GM19463 (cell line): Measurements from ENCODE around the gene CHRND.

Experiments used
- ATAC-seq: cut with Tn5 transposase; IDR thresholded peaks from one replicate; pipeline ENCODE4 v1.9.1; 2021; ENCODE audit warnings: mild to moderate bottlenecking, moderate library complexity; ENCODE audit not compliant: unreplicated experiment

CHRND gene

GRCh38 chr2:232502911-232503808 lies 22.8 kb upstream of the CHRND start:
- no peak for ATAC-seq

GRCh38 chr2:232503809-232504323 lies 22.1 kb upstream of the CHRND start:
- no peak for ATAC-seq

- ATAC-seq, result no peak
These were observed 21.5 kb upstream of the CHRND start for GRCh38 chr2:232504438-232504837.

- ATAC-seq, result no peak
These were observed 20.1 kb upstream of the CHRND start for GRCh38 chr2:232505856-232506255.

DNA sequence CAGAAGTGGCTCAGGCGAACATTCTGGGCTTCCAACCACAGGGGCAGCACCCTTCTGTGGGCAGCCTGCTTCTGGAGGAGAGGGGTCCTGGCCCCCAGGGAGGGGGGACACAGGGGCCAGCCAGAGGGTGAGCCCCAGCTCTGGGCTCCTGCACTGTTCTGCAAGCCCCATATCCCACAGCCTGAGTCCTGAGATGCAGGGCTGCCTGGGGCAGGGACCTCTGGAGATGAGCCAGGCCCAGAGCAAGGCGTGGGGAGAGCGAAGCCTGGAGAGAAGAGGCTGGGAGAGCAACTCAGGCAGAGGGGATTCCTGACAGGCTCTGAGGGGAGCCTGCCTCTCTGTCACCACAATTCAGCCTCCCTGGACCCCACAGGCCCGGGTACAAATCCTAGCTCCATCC lies 19.3 kb upstream of the CHRND start:
- ATAC-seq, result no peak

DNA sequence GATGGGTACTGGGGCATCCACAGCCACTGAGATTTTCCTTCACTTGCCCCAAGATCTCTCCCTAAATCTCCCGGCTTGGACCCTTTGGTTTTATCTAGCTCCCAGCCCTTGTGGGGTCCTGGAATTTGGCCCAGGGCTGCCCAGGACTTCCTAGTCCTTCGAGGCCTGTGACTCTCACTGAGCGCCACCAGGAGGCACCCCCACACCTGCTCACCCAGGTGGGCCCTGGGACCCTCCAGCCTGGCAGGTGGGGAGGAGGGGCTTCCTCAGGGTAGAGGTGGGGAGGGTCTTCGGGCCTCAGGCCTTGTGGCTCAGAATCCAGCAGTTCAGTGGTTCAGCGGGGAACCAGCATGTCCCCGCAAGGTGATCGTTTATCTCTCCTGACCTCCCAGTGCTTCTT lies 17.7 kb upstream of the CHRND start:
- no peak for ATAC-seq

DNA sequence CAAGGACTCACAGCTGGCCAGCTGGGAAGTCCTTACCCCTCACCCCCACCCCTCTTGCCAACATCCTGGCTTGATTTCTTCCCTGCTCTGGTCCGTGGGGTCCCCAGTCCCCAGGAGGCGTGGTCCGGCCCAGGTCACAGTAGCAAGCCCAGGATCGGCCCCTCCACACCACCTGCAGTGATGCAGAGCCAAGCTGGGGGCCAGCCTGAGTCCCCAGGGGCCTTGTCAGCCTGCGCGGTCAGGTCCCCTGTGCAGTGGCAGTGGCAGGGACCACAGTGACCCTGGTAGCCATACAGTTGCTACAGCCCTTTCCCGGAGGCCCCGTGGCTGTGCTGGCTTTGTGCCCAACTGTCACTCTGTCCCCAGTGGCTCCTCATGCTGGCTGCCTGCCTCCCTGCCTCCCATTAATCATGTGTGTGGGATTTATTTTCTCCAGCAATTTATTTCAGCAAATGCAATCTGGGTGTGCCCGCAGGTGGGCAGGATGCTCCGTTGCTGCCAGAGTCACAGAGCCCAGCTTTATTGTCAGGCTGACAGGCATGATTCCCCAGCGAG lies 14.5 kb upstream of the CHRND start:
- no peak for ATAC-seq

DNA sequence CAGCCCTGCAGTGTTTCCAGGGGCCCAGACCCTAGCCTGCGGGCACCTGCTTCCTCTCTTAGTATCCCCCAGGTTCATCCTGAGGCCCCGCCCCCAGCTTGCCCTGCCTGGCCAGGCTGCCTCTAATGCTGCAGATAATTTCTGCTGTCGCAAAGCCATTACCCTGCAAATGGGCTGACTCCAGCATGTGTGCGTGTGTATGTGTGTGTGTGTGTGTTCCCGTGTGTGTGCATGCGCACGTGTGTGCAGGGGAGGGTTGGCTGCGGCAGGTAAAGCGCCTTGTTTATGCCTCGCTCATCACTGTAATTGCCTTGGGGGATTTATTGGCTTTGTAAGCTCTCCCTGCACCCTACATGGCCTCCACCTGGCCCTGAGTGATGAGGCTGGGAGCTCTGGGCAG lies 13.4 kb upstream of the CHRND start:
- ATAC-seq, result no peak

- ATAC-seq, result no peak
These were observed 12.6 kb upstream of the CHRND start for GRCh38 chr2:232513353-232513752.

DNA sequence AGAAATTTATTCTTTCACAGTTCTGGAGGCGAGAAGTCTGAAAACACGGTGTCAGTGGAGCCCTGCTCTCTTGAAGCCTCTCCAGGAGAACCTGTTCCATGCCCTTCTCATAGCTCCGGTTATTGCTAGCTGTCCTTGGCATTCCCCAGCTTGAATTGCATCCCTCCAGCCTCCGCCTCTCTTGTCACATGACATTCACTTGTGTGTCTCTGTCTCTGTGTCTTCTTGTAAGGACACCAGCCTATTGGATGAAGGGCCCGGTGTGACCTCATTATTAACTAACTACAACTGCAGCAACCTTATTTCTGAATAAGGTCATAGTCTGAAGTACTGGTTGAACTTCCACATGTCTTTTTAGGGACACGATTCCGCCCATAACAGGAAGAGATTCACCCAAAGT lies 10.3 kb upstream of the CHRND start:
- no peak for ATAC-seq

- ATAC-seq, result no peak
These were observed 9.4 kb upstream of the CHRND start for GRCh38 chr2:232516551-232516950.

- ATAC-seq, result no peak
These were observed 7.1 kb upstream of the CHRND start for GRCh38 chr2:232518844-232519243.

GRCh38 chr2:232519581-232520438 lies 6.2 kb upstream of the CHRND start, which contains the start of gene PRSS56:
Gene PRSS56, plus strand, starts transcription at chr2:232520388. Its CDS starts 211 bp downstream, at chr2:232520599.
- ATAC-seq, result no peak

GRCh38 chr2:232520489-232520888 lies 5.5 kb upstream of the CHRND start:
- no peak for ATAC-seq

GRCh38 chr2:232521098-232521497 lies 4.9 kb upstream of the CHRND start:
- no peak for ATAC-seq

DNA sequence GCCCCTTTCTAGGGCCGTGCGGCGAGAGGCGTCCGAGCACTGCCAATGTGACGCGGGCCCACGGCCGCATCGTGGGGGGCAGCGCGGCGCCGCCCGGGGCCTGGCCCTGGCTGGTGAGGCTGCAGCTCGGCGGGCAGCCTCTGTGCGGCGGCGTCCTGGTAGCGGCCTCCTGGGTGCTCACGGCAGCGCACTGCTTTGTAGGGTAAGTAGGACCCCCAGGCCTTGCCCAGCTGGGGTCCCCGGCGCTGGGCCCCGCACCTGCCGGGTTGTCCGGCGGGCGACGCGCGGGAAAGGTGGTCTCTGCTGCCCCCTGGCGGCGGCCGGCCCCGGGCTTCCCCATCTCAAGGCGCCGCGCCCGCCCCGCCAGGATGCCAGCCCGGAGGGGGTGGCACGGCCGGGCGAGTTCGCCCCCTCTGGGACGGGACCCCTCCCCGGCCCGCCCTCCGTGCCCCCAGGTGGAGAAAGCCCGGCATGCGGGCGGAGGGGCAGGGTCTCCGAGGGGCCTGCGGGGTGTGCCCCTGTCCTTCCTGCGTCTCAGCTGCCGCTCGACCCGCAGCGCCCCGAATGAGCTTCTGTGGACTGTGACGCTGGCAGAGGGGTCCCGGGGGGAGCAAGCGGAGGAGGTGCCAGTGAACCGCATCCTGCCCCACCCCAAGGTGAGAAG lies 3.9 kb upstream of the CHRND start:
- ATAC-seq, result no peak

GRCh38 chr2:232522623-232523401 lies 3.1 kb upstream of the CHRND start:
- ATAC-seq, result no peak

GRCh38 chr2:232523402-232523681 lies 2.6 kb upstream of the CHRND start:
- no peak for ATAC-seq

DNA sequence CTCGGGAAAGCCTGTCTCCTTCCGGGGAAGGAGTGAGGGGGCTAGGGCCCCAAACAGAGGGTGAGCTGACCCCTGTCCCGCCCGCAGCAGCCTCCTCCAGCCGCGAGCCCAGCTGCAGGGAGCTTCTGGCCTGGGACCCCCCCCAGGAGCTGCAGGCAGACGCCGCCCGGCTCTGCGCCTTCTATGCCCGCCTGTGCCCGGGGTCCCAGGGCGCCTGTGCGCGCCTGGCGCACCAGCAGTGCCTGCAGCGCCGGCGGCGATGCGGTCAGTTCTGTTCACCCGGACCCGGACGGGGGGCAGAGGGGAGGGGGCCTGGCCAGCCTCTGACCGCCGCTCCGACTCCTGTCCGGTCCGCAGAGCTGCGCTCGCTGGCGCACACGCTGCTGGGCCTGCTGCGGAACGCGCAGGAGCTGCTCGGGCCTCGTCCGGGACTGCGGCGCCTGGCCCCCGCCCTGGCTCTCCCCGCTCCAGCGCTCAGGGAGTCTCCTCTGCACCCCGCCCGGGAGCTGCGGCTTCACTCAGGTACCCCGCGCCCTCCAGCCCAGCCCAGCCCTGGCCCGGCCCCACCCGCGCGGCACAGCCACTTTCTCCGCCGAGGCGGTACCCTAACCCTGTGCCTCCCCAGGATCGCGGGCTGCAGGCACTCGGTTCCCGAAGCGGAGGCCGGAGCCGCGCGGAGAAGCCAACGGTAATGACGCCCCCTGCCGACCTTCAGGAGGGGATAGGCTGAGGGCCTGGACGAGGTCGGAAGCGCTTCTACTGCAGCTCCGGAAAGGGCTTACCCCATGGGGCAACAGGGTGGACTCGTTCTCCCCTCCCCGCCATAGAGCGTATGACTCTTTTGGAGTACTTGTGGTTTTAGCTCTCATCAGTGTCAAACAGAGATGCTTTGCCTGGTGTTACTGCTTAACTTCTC lies 2.0 kb upstream of the CHRND start:
- no peak for ATAC-seq
